Measurements from ENCODE around the gene ZNF678. TPM values are rescaled to one million over a fixed set of nuclear protein-coding genes. Genes with fewer than 3 reads are reported as not detected.

The ZNF678 gene
- total RNA-seq, 1 experiment from 2014 or later, result 4.1 TPM

GRCh38 chr1:227546059-227546458 lies 17.3 kb upstream of the ZNF678 start:
- POLR2A ChIA-PET (ENCODE audit: unreplicated experiment), result no interaction called here

GRCh38 chr1:227546598-227547309 lies 16.6 kb upstream of the ZNF678 start:
- Histone ChIP-seq H3K4me2 (no peak overlapping the region), H3K27me3 (ENCODE audit: insufficient read depth, low read depth) (no peaks in the 10 kb centered on the region), H2AFZ (no peak overlapping the region), H3K9me3 (ENCODE audit: insufficient read depth, low read depth) (no peaks in the 10 kb centered on the region), H3K27ac (no peak overlapping the region), H3K36me3 (ENCODE audit: low read depth) (no peaks in the 10 kb centered on the region), H3F3A (ENCODE audit: insufficient read depth, low read depth) (no peaks in the 10 kb centered on the region), H3K4me1 (replicated peaks; ENCODE audit: insufficient read depth) (no peaks in the 10 kb centered on the region), H4K20me1 (ENCODE audit: insufficient read depth) (no peaks in the 10 kb centered on the region), H3K4me3 (no peak overlapping the region), H3K9me2 (ENCODE audit: insufficient read depth) (no peaks in the 10 kb centered on the region), H3K79me2 (ENCODE audit: low read depth) (no peaks in the 10 kb centered on the region)
- intact Hi-C loops (cut with micrococcal nuclease; ENCODE audit: unreplicated experiment), result no loop called here
- no TSS peak for BruUV-seq (replicated peaks)
- DNase-seq, result no peak
- CTCF ChIA-PET, result no interaction called here
- POLR2A ChIA-PET (ENCODE audit: unreplicated experiment), result no interaction called here
- TF ChIP-seq CTCF (conservative IDR thresholded peaks at IDR 0.05), result no peak
- no peak for TF ChIP-seq EZH2 (IDR thresholded peaks at IDR 0.05; ENCODE audit: low read depth)

More at GRCh38 chr1:227546059-227546458, 17.3 kb upstream of the ZNF678 start:
- no peaks in the 10 kb centered on the region for H4K20me1 ChIP-seq (ENCODE audit: insufficient read depth)
- no peak overlapping the region for H3K4me2 ChIP-seq
- H3K9me3 ChIP-seq (ENCODE audit: insufficient read depth, low read depth), result no peaks in the 10 kb centered on the region
- no peaks in the 10 kb centered on the region for H3K4me1 ChIP-seq (replicated peaks; ENCODE audit: insufficient read depth)
- intact Hi-C loops (cut with micrococcal nuclease; ENCODE audit: unreplicated experiment), result no loop called here
- no peak for DNase-seq
- no peak for TF ChIP-seq CTCF (conservative IDR thresholded peaks at IDR 0.05)
- no peak for TF ChIP-seq EZH2 (IDR thresholded peaks at IDR 0.05; ENCODE audit: low read depth)
- BruUV-seq (replicated peaks), result no TSS peak
- no peaks in the 10 kb centered on the region for H3K27me3 ChIP-seq (ENCODE audit: insufficient read depth, low read depth)
- H3K9me2 ChIP-seq (ENCODE audit: insufficient read depth), result no peaks in the 10 kb centered on the region
- H3K36me3 ChIP-seq (ENCODE audit: low read depth), result no peaks in the 10 kb centered on the region
- H3K27ac ChIP-seq, result no peak overlapping the region
- H3K4me3 ChIP-seq, result no peak overlapping the region
- no peak overlapping the region for H2AFZ ChIP-seq
- no peaks in the 10 kb centered on the region for H3K79me2 ChIP-seq (ENCODE audit: low read depth)
- H3F3A ChIP-seq (ENCODE audit: insufficient read depth, low read depth), result no peaks in the 10 kb centered on the region
- CTCF ChIA-PET, result no interaction called here

DNA sequence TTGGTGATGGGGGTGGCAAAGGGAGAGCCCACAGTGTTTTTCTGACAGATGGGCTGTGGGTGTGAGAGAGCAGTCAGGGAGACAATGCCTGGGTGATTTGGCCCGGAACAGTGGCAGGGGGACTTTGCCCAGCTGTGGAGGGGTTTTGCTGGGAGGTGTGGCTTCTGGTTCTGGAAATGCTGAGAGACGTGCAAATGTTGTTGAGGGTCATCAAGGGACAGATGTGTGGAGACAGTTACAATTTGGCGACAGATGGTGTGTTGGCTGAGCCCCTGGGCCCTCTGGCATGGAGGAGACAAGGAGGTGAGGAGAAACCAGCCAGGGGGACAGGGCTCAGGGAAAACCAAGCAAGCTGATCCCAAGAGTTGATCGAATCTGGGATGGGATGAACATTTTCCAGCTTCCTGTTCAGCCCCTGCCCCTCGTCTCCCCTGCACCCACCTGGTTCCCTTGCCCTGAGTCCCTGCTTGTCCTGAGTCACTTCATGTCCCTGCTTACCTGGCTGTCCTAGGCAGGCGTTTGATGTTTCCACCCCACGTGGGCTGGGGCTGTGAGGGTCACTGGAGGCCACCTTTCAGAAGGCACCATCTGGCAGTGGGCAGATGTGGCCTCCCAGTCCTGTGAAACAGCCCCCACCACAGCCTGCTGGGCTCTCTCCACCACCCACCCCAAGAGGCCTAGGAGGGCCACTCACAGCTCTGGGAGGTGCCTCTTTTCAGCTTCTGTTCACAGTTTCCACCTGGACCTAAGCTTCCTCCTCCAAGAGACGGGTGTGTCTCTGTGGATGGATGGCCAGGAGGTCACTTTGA lies 15.8 kb upstream of the ZNF678 start:
- Histone ChIP-seq H3F3A (ENCODE audit: insufficient read depth, low read depth) (no peaks in the 10 kb centered on the region), H3K36me3 (ENCODE audit: low read depth) (no peaks in the 10 kb centered on the region), H3K4me1 (replicated peaks; ENCODE audit: insufficient read depth) (no peaks in the 10 kb centered on the region), H3K4me2 (no peak overlapping the region), H4K20me1 (ENCODE audit: insufficient read depth) (no peaks in the 10 kb centered on the region), H3K9me3 (ENCODE audit: insufficient read depth, low read depth) (no peaks in the 10 kb centered on the region), H3K79me2 (ENCODE audit: low read depth) (no peaks in the 10 kb centered on the region), H3K27me3 (ENCODE audit: insufficient read depth, low read depth) (no peaks in the 10 kb centered on the region), H3K4me3 (no peak overlapping the region), H3K27ac (no peak overlapping the region), H3K9me2 (ENCODE audit: insufficient read depth) (no peaks in the 10 kb centered on the region), H2AFZ (no peak overlapping the region)
- ChIA-PET CTCF (no interaction called here), POLR2A (ENCODE audit: unreplicated experiment) (no interaction called here)
- intact Hi-C loops (cut with micrococcal nuclease; ENCODE audit: unreplicated experiment), result no loop called here
- no TSS peak for BruUV-seq (replicated peaks)
- TF ChIP-seq EZH2 (IDR thresholded peaks at IDR 0.05; ENCODE audit: low read depth) (no peak), CTCF (conservative IDR thresholded peaks at IDR 0.05) (no peak)
- no peak for DNase-seq

All from PC-9 (cell line).